Upper lobe of left lung (tissue), 4 donors: Measurements from ENCODE around the gene MKNK2.

Experiments used
- POLR2A ChIP-seq, 4 donors: fragments of 450-650 bp; IDR thresholded peaks; one replicate each; pipeline ENCODE4 v1.5.1; 2016 to 2017; ENCODE audit warnings: antibody characterized with exemption in 4 of 4, mild to moderate bottlenecking in 2 of 4
- TF ChIP-seq, protein P1 (sequence below), 6 experiments: fragments of 450-650 bp in 4 of 6; fragments of 200-600 bp in 2 of 6; sonication (generic) in 2 of 6; IDR thresholded peaks; one replicate each; pipeline ENCODE4 v1.5.1; 2016 to 2019; ENCODE audit warnings: antibody characterized with exemption in 6 of 6

DNA sequence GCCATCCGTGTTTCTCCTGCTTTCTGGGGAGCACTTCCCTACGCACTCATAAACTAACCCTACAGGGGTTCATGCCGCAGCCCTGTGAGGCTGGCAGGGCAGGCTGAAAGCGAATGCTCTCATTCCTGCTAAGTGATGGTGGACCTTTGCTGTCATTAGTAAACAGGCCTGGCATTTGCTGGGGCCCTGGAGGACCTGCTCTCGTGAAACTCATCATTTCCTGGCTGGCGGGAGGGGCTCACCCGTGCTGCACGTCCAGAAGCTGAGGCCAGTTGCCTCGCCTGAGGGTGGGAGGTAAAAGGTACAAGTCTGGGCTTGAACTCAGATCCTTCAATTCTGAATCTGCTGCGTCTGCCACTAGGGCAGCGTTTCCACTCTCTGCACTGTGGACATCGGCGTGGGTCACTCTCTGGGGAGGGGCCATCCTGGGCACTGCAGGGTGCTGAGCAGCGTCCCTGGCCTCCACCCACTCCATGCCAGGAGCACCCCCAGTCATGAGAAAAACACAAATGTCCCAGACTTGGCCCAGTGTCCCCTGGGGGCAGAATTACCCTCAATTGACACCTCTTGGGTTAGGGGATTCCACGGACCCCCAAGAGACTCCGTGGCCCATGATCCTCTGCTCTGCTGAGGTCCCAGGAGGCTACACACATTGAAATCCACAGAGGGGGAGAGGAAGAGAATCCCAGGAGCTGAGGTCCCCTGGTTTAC is 38.1 kb upstream of the MKNK2 start:
- no peak for TF ChIP-seq POLR2A (IDR thresholded peaks at IDR 0.05)
- TF ChIP-seq, protein P1, sequence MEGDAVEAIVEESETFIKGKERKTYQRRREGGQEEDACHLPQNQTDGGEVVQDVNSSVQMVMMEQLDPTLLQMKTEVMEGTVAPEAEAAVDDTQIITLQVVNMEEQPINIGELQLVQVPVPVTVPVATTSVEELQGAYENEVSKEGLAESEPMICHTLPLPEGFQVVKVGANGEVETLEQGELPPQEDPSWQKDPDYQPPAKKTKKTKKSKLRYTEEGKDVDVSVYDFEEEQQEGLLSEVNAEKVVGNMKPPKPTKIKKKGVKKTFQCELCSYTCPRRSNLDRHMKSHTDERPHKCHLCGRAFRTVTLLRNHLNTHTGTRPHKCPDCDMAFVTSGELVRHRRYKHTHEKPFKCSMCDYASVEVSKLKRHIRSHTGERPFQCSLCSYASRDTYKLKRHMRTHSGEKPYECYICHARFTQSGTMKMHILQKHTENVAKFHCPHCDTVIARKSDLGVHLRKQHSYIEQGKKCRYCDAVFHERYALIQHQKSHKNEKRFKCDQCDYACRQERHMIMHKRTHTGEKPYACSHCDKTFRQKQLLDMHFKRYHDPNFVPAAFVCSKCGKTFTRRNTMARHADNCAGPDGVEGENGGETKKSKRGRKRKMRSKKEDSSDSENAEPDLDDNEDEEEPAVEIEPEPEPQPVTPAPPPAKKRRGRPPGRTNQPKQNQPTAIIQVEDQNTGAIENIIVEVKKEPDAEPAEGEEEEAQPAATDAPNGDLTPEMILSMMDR (IDR thresholded peaks at IDR 0.05) = no peak
